ENCODE data around the gene JPH3. TPM values are rescaled to one million over a fixed set of nuclear protein-coding genes. Genes with fewer than 3 reads are reported as not detected.

Gene JPH3
- total RNA-seq, 1 experiment from 2014 or later = not detected

DNA sequence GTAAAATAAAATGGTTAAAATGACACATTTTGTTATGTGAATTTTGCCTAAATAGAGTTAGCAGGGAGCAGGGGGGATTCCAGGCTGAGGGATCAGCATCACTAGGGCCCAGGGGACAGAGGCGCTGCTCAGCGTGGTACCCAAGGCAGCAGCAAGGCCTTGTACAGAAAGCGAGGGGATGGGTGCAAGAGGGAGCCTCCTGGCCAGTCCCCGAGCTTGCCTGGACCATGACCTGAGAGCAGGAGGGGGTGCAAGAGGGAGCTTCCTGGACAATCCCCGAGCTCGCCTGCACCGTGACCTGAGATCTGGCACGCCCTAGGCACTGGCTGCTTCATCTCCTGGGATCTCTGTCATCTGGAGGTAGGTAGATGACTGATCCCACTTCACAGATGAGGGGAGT, 17.3 kb upstream of the JPH3 start:
- Histone ChIP-seq H3K4me2 (no peak overlapping the region), H3K4me1 (replicated peaks; ENCODE audit: insufficient read depth) (peaks cover 17% of the 10 kb centered on the region), H3F3A (ENCODE audit: insufficient read depth, low read depth) (no peaks in the 10 kb centered on the region), H3K27me3 (ENCODE audit: insufficient read depth, low read depth) (peaks cover 37% of the 10 kb centered on the region), H3K4me3 (no peak overlapping the region), H3K79me2 (ENCODE audit: low read depth) (no peaks in the 10 kb centered on the region), H3K9me2 (ENCODE audit: insufficient read depth) (no peaks in the 10 kb centered on the region), H3K9me3 (ENCODE audit: insufficient read depth, low read depth) (0 out of 2 replicates have a peak, but pooled peaks cover 5% of the 10 kb centered on the region), H3K36me3 (ENCODE audit: low read depth) (no peaks in the 10 kb centered on the region), H4K20me1 (ENCODE audit: insufficient read depth) (no peaks in the 10 kb centered on the region), H2AFZ (no peak overlapping the region), H3K27ac (no peak overlapping the region)
- peak in 1 of 2 experiments; percentile 21 for DNase-seq
- CTCF ChIA-PET = no interaction called here
- intact Hi-C loops (cut with micrococcal nuclease; ENCODE audit: unreplicated experiment) = loop anchor here (2.0 kb wide), 1 partner anchor 48 kb away; no protein-coding TSS in a partner anchor
- BruUV-seq (replicated peaks) = no TSS peak
- no peak for TF ChIP-seq EZH2 (IDR thresholded peaks at IDR 0.05; ENCODE audit: low read depth)
- no peak for TF ChIP-seq CTCF (conservative IDR thresholded peaks at IDR 0.05)
- POLR2A ChIA-PET (ENCODE audit: unreplicated experiment) = no interaction called here

DNA sequence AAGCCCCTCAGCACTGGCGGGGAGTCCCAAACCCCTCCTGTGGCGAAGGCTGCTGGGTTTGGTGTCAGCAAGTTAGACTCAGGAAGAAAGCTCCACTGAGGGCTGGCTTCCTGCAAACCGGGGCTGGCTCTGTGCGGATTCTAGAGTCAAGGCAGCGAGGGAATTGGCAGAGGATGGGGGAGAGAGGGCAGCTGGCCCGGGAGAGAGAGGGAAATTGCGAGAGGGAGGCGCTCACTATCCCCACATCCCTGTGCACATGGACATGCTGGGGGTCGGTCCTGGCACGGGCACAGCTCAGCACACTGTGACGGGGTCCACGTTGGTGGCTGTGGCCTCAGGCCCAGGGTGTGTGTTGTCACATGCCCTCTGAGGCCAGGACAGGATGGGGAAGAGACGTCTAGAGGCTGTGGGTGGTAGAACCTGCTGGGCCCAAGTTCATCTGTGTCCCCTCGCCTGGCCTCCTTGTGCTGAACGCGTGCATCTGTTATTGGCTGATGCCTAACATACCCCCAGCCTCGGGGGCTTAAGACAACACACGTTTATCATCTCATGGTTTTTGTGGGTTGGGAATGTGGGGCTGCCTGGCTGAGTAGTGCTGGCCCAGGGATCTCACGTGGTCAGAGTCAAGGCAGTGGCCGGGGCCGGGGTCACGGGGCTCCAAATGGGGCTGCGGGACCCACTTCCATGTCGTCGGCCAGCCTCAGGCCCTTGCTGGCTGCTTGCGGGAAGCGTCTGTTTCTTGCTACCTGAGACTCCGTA, 16.7 kb upstream of the JPH3 start:
- no peak for DNase-seq
- H3K4me1 ChIP-seq (replicated peaks; ENCODE audit: insufficient read depth) = peaks cover 17% of the 10 kb centered on the region
- no peaks in the 10 kb centered on the region for H3F3A ChIP-seq (ENCODE audit: insufficient read depth, low read depth)
- H2AFZ ChIP-seq = no peak overlapping the region
- no peak overlapping the region for H3K27ac ChIP-seq
- TF ChIP-seq EZH2 (IDR thresholded peaks at IDR 0.05; ENCODE audit: low read depth) (no peak), CTCF (conservative IDR thresholded peaks at IDR 0.05) (no peak)
- no peak overlapping the region for H3K4me2 ChIP-seq
- H3K36me3 ChIP-seq (ENCODE audit: low read depth) = no peaks in the 10 kb centered on the region
- intact Hi-C loops (cut with micrococcal nuclease; ENCODE audit: unreplicated experiment) = loop anchor here (2.0 kb wide), 1 partner anchor 49 kb away; no protein-coding TSS in a partner anchor
- BruUV-seq (replicated peaks) = no TSS peak
- peaks cover 41% of the 10 kb centered on the region for H3K27me3 ChIP-seq (ENCODE audit: insufficient read depth, low read depth)
- no peak overlapping the region for H3K4me3 ChIP-seq
- no peaks in the 10 kb centered on the region for H4K20me1 ChIP-seq (ENCODE audit: insufficient read depth)
- POLR2A ChIA-PET (ENCODE audit: unreplicated experiment) = no interaction called here
- H3K9me2 ChIP-seq (ENCODE audit: insufficient read depth) = no peaks in the 10 kb centered on the region
- no peaks in the 10 kb centered on the region for H3K79me2 ChIP-seq (ENCODE audit: low read depth)
- CTCF ChIA-PET = no interaction called here
- 0 out of 2 replicates have a peak, but pooled peaks cover 5% of the 10 kb centered on the region for H3K9me3 ChIP-seq (ENCODE audit: insufficient read depth, low read depth)

GRCh38 chr16:87586201-87586782, 16.0 kb upstream of the JPH3 start:
- H3F3A ChIP-seq (ENCODE audit: insufficient read depth, low read depth) = no peaks in the 10 kb centered on the region
- ChIA-PET CTCF (no interaction called here), POLR2A (ENCODE audit: unreplicated experiment) (no interaction called here)
- H3K36me3 ChIP-seq (ENCODE audit: low read depth) = no peaks in the 10 kb centered on the region
- intact Hi-C loops (cut with micrococcal nuclease; ENCODE audit: unreplicated experiment) = no loop called here
- H3K9me3 ChIP-seq (ENCODE audit: insufficient read depth, low read depth) = 0 out of 2 replicates have a peak, but pooled peaks cover 3% of the 10 kb centered on the region
- no peak overlapping the region for H3K4me3 ChIP-seq
- peaks cover 47% of the 10 kb centered on the region for H3K27me3 ChIP-seq (ENCODE audit: insufficient read depth, low read depth)
- peaks cover 15% of the 10 kb centered on the region for H3K4me1 ChIP-seq (replicated peaks; ENCODE audit: insufficient read depth)
- H4K20me1 ChIP-seq (ENCODE audit: insufficient read depth) = no peaks in the 10 kb centered on the region
- TF ChIP-seq CTCF (conservative IDR thresholded peaks at IDR 0.05) (no peak), EZH2 (IDR thresholded peaks at IDR 0.05; ENCODE audit: low read depth) (no peak)
- H3K4me2 ChIP-seq = no peak overlapping the region
- no peak overlapping the region for H2AFZ ChIP-seq
- no peaks in the 10 kb centered on the region for H3K79me2 ChIP-seq (ENCODE audit: low read depth)
- H3K27ac ChIP-seq = no peak overlapping the region
- DNase-seq = no peak
- no peaks in the 10 kb centered on the region for H3K9me2 ChIP-seq (ENCODE audit: insufficient read depth)
- BruUV-seq (replicated peaks) = no TSS peak
